Stimulated activated CD4-positive, alpha-beta T cell treated with anti-CD3 and anti-CD28 coated beads, Interleukin-15, amount 100 ng/mL, for 24 hours (primary cell): Measurements from ENCODE around the gene NHSL1.

Experiments
- DNase-seq: peaks from one replicate; pipeline ENCODE4 v3.0.0-alpha.2; 2020

NHSL1 gene

DNA sequence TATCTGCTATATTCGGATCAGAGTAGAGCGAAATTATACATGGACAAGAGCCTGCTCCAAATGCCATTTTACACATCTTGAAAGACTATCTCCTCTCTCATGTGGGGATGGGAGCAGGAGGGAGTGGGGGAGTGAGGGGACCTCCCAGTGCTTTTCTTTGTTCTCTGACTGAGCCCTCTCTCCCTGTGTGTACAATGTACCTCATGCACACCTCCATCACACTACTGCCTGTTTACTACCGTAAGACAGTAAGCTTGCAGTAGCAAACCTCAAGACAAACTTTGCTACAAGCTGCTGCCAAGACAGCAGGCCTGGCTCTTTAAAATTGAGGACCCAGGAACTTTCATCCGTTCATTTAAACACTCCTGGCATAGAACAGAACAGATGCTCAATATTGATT is 7.2 kb downstream of the NHSL1 start:
- no peak for DNase-seq

DNA sequence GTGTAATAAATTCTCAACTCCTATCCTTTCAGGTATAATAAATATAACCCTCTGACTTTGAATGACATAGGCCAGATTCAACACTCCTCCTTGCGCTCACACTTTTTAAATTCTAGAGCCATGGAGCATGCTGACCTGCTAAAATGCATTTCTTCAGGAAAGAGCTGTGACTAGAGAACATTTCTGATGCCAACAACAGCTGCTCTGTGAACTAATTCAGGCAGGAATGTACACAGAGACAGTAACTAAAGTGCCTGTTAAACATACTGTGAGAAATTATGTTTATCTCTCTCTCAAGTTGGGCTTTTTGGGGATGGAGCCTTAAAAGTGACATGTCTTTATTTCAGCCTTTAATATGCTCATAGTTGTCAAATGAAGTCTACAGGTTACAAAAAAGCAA is 8.3 kb downstream of the NHSL1 start:
- no peak for DNase-seq

DNA sequence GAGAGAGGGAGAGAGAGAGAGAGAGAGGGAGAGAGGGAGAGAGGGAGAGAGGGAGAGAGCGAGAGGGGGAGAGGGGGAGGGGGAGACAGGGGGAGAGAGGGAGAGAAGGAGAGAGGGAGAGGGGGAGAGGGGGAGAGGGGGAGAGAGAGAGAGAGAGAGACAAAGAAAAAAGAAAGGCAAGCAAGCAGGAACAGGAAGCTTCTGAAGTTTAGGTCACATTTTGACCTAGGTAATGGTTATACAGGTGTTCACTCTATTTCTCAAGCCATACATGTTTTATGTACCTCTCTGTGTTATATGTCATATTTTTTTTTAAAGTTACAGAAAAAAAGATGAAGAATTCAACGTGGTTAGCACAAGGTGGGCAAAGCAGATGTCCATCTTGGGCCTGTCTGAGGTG is 9.4 kb downstream of the NHSL1 start:
- no peak for DNase-seq

DNA sequence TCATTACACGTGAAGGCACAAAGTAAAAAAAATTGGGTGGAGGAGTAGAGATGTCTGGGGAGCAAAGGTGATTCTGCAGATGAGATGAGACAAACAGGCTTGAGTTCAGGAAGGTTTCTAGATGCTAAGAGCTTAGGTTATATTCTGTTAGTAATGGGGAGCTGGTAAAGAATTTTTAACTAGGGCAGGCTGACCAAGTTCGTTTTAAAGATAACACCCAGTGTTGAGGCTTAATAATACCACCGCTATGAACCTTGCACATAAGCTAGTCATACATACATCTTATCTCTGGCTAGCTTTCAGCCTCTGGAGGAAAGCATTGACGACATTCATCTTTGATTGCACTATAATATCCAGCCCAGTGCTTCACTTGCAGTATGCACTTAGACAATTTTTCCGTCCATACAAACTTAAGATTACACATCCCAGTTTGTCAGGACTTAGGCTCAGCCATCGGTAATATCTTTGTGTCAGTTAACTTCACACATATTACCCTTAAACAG is 12.1 kb downstream of the NHSL1 start:
- no peak for DNase-seq

DNA sequence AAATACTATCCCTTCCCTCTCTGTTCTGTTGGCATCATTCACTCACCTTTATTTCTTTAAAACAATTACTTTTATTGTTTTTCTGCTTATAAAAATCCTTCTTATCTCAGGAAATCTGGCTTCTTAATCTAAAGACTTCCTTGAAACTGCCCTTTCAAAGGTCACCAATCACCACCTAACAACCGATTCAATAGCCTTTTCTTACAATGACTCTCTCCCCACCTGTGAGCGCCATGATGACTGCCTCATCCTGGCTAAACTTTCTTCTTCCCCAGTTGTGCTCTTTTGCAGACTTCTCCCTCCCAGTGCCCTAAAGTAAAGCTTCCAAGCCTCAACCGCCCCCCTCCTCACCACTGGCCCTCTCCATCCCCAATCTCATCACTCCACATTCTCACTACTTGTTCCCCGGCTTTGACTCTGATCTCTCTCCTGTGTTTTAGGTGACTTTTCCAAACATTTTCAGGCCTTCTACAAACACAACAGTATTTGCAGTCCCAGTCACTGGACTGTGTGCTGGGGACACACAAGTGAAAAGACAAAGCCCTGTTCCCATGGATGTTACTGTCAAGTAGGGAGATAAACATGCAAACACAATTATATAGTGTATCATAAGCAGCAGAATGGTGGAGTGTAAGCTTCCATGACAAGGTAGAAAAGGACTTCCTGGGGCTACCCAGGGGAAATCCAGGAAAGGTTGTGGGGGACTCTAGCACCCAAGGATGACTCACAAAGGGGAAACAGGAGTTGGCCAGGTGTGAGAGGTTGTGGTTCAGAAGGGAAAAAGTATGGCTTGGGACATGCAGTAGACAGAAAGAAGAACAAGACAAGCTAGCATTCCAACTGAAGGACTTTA is 12.8 kb downstream of the NHSL1 start:
- DNase-seq = no peak

DNA sequence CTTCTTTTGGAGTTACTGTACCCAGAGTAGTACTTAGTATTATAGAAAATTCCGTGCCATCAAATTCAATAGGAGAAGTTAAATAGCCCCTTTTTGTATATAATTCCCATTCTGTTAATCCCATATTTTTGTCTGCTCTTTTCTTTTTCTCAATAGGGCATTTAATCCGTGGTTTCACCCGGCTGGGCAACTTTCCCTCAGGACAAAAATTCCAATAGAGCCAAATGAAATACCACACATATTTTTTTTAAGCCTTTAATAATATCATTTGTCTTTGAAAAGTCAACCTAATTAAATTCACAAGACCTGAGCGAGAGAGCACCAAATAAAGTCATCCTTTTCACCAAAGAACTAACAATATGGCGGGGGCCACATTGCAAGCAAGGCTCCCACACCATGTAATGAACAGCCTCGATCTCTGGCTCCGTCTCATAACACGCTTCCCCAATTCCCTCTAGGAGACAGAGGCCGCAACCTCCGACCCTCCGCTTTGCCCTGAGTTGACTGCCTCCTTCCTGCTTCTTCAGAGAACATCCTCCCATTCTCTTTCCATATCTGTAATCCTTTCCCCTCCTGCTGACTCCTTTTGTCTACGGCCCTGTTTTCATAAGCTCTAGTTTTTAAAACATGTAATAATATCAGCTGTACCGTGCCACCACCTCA is 13.6 kb downstream of the NHSL1 start:
- no peak for DNase-seq

DNA sequence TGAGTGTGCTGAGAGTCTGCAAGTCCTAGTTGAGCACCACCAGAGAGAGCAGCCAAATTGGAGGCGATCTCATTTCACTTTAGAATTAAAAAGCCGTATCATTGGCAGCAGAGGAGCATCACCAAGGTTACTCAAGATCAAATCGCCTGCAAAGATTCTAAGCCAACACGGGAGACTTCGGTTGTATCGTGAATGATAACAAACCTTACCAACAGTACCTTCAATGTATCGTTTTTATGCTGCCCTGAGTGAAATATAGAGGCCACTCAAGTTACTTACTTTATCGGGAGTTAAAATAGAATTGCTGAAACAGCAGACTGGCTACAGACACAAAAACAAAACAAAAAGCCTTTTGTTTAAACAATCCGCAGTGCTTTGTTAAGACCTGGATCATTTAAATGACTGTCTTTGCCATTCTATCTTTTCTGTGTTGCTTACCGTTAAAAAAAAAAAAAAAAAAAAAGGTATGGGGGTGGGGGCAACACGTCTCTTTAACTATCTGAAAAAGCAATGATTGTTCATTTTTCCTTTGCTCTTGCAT is 14.2 kb downstream of the NHSL1 start:
- no peak for DNase-seq

DNA sequence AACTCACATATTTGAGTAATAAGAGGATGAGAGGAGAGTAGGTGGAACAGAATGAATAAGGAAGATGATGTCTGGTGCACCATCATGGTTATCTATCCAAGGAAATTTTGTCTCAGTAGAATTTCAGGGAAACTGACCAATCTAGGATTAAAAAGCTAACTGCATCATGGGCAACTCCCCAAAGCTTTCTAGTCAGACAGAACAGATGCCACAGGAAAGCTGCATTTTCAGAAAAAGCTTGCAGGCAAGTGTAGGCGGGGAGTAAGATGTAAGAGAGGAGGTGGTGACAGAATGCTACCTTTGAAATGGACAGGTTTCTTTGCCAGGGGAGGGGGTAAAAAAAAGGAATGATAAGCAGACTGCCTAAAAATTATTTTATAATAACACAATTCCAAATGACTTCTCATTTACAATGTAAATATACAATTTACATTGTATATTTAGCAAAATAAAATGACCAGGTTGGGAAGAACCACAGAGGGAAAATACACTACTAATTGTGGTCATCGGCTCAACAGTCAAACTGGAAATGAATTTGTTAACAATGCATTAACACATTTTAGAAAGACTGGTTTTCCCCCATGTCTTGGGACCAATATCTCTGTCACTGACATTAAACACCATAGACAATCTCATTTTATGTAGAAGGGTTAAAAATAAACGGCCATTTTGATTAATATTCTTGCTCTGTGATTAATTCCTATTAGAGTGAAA is 15.1 kb downstream of the NHSL1 start:
- DNase-seq = no peak

DNA sequence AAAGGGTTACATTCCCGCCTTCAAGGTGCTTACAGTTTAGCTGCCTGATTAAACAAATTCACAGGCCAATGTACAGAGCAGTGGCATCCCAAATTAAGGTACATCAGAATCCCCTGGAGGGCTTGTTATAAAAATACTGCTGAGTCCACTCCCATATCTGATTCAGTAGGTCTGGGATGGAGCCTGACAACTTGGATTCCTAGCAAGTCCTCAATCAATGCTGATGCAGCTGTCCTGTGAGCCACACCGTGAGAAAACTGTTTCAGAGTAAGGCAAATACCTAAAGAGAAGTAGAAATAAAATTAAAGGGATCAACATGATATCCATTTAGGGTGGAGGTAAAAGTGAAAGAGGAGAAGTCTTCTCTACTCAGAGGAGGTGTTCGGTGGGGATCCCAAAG is 16.5 kb downstream of the NHSL1 start:
- no peak for DNase-seq

DNA sequence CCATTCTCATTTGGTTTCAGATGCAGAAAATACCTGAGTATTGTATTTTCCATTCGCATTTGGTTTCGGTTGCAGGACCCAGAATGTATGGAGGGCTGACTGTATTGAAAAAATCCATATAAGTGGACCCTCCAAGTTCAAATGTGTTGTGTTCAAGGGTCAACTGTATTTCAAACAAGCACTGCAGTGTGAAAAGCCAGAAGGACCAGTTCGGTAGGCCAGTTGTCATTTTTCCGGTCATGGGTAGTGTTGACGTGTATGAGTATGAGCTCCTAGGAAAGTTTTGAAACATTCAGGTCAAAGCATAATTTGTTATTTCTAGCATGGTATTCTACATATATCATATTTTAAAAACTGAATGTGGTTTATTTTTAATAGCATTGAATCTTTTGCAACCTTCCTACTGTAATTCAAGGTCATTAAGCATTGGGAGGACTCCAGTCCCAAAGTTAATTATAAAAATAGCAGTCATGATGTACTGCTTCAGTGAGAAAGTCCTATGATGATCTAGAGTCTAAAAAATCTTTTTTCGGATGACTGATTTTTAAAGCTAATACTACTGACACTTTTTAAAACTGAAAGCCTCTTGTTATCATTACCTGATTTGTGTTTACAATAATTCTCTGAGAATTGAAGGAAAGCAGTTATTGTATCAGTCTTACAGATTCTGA is 18.9 kb downstream of the NHSL1 start:
- DNase-seq = no peak

DNA sequence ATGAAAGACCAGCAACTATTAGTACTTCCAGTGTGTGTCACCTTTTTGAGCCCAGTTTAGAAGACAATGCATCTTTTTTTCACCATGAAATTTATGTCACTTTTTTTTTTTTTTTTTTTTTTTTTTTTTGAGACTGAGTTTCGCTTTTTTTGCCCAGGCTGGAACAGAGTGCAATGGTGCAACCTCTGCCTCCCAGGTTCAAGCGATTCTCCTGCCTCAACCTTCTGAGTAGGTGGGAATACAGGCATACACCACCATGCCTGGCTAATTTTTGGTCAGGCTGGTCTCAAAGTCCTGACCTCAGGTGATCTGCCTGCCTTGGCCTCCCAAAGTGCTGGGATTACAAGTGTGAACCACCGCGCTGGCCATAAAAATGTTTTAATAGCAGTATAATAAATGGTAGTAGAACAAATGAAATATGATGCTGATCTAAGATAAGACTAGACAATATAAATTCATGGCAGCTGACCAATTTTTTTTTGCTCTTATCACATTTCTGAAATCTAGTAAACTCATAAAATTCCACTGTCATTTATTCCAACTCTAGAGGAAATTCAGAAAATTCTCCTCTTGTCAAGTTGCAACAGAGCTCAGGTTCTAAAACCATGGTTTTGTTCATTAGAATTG is 21.3 kb downstream of the NHSL1 start:
- no peak for DNase-seq

DNA sequence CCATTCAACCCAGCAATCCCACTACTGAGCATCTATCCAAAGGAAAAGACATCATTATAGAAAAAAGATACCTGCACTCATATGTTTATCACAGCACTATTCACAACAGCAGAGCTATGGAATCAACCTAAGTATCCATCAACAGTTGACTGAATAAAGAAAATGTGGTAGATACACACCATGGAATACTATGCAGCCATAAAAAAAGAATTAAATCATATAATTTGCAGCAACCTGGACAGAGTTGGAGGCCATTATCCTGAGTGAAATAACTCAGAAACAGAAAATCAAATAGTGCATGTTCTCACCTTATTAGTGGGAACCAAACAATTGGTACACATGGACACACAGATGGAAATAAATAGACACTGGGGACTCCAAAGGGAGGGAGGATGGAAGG is 23.2 kb downstream of the NHSL1 start:
- no peak for DNase-seq

DNA sequence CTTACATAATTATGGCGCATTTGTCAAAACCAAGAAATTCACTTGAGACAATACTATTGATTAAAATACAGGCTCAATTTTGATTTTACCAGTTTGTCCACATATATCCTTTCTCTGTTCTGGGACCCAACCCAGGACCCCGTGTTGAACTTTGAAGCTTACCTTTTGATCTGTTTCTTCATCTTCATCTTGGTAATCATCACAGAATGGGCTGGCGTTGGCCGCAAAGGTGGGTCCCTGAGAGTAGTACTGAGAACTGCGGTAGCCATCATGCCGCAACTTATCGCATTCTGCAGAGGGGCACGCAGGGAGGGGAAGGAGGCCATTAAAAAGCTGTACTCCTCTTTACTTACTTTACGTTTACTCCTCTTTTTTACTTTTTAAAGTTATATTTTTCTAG is 26.1 kb downstream of the NHSL1 start:
- no peak for DNase-seq

DNA sequence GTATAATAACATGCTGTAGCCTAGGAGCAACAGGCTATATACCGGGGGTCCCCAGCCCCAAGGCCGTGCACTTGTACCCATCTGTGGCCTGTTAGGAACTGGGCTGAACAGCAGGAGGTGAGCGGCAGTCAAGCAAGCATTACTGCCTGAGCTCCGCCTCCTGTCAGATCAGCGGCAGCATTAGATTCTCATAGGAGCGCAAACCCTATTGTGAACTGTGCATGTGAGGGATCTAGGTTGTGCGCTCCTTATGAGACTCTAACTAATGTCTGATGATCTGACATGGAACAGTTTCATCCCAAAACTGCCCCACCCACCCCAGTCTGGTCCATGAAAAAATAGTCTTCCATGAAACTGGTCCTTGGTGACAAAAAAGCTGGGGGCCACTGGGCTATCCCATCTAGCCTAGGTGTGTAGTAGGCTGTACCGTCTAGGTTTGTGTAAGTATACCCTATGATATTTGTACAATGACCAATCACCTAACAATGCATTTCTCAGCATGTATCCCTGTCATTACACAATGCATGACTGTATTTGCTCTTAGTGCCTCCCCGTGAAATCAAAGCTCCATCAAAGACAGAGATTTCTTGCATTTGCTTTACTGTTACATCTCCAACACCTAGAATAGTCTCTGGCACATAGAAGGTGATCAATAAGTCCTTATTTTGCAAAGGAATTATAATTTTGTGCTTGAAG is 30.8 kb downstream of the NHSL1 start:
- DNase-seq = no peak

DNA sequence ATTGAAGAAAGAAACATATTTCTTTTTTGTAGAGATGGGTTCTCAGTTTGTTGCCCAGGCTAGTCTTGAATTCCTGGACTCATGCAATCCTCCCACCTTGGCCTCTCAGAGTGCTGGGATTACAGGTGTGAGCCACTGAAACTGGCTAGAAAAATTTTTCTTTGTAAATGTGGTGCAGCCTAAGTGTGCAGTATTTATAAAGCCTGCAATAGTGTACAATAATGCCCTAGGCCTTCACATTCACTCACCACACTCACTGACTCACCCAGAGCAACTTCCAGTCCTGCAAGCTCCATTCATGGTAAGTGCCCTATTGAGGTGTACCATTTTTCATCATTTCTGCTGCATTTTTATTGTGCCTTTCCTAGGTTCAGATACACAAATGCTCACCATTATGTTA is 31.4 kb downstream of the NHSL1 start:
- DNase-seq = no peak

DNA sequence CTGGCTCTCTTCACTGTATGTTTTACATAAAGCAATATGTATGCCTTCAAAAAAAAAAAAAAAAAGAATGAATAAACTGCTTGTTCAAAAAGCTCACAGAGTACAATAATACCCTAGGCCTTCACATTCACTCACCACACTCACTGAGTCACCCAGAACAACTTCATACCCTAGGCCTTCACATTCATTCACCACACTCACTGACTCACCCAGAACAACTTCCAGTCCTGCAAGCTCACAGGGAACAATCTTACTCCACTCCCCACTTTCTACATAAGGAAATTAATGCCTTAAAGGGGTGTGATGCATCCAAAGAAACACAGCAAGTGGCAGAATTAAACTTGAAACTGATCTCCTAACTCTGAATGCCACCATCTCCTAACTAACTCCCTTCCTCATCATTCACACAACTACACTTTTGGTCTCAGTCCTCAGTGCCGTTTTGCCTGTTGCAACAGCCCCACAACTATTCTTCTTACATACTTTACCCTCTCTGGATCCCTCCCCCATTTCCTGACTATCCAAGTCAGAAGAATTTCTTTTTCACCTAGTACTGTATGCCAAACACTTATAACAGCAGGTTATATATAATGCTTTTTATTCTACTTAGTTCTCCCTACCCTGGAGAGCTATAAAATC is 34.2 kb downstream of the NHSL1 start:
- DNase-seq = peak; percentile 2

DNA sequence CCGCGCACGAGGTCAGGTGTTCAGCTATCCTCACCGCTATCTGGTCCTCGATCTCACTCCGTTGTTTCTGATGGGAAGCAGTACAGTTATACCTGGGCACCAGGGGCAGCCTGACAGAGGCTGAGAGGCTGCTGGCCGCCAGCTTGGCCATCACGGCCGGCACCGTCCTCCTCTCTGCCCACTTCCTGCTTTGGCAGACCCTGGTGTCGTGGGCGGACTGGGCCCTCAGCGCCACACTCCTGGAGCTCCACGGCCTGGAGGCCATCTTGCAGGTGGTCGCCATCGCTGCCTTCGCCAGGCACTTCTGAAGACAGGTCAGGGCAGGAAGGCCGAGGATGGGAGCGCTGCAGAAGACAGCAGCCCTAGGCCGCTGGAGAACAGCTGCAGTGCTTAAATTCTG is 35.2 kb downstream of the NHSL1 start:
- DNase-seq = no peak

DNA sequence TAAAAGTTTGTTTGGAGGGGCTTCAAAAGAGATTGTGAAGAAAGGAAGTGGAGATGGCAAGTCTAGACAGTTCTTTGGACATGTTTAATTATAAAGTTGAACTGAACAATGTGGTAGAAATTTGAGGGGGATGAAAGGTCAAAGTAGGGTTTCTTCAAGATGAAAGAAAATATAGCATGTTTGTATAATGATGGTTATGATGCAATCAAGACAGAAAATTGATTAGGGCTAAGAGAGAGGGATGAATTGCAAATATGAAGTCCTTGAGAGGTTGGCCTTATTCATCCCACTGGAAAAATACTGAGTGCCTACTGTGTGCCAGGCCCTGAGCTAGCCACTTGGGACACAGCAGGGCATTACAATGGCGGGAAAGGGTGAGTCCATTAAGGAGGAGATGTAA is 37.6 kb downstream of the NHSL1 start:
- no peak for DNase-seq

DNA sequence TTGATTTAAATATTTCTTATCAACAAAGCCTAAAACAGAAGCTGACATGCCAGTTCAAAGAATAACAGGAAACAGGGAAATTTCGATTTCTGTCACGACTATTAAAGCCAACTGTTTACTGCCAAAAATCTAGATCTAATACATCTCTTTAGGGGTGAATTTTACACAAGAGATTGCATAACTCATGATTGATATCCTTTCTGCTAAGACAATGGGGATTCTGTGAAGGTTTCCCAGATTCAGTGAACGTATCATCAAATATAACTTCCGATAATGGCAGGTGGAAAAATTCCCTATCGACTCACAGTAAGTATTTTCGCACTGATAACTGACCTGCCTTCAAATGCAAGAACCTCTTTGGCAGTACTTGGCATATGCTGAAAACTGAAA is 42.9 kb downstream of the NHSL1 start:
- DNase-seq = no peak

DNA sequence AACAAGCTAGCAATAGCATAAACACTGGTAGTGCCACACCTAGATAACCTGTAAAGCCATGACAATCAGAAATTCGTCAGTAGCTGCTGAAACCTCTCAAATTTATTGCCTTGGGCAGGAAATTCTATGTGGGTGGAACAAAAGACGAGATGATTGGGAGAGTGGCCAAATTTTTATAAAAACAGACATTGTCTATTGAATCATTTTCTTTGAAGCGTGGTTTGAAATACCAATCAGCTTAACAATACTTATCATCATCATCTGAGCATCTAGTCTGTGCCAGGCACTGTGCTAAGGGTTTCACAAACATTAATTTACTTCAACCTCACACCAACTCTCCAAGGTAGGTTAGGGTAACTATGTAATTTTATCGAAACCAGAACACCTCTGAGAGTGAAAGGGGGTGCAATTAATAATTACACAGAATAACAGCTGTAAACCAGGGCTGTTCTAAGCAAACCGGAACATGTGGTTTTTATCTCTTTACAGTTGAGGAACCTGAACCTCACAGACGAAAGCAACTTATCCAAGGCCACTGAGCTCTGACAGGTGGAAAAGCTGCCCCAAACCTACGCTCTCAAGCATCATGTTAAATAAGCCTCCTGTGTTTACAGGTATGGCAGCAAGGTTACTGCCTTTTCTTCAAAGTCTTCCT is 43.4 kb downstream of the NHSL1 start:
- DNase-seq = peak; percentile 3
